RWPE2 (cell line): Measurements from ENCODE around the gene MAP3K14.

Experiments
- ATAC-seq: fragments of 200-7000 bp; cut with Tn5 transposase; 3 replicates; pipeline ENCODE4 v1.9.1; 2021; ENCODE audit warnings: low read depth
- DNase-seq: peaks from one replicate; pipeline ENCODE4 v3.0.0-alpha.2; 2020; ENCODE audit warnings: low spot score
- H3K27ac ChIP-seq: fragments of 450-650 bp; 2 replicates; pipeline ENCODE4 v1.5.1; 2017; ENCODE audit warnings: mild to moderate bottlenecking; ENCODE audit not compliant: poor library complexity, severe bottlenecking
- H3K27me3 ChIP-seq: fragments of 250-450 bp; sonication (Bioruptor Pico); 2 replicates; pipeline ENCODE4 v1.5.1; 2021; ENCODE audit warnings: mild to moderate bottlenecking, moderate library complexity; ENCODE audit not compliant: insufficient read depth, poor library complexity, severe bottlenecking
- H3K36me3 ChIP-seq: fragments of 250-450 bp; sonication (Bioruptor Pico); 2 replicates; pipeline ENCODE4 v1.5.1; 2020; ENCODE audit warnings: low read depth, mild to moderate bottlenecking, moderate library complexity
- H3K4me1 ChIP-seq: fragments of 250-450 bp; sonication (Bioruptor Pico); 2 replicates; pipeline ENCODE4 v1.5.1; 2021; ENCODE audit warnings: mild to moderate bottlenecking, moderate library complexity; ENCODE audit not compliant: insufficient read depth, poor library complexity, severe bottlenecking
- H3K4me3 ChIP-seq: fragments of 250-450 bp; sonication (Bioruptor Pico); 2 replicates; pipeline ENCODE4 v1.5.1; 2021; ENCODE audit warnings: mild to moderate bottlenecking, moderate library complexity; ENCODE audit not compliant: severe bottlenecking
- H3K9me3 ChIP-seq: fragments of 250-450 bp; sonication (Bioruptor Pico); 2 replicates; pipeline ENCODE4 v1.5.1; 2021; ENCODE audit warnings: mild to moderate bottlenecking, moderate library complexity; ENCODE audit not compliant: severe bottlenecking
- TF ChIP-seq, protein P1 (sequence below): fragments of 450-650 bp; IDR thresholded peaks from one replicate; pipeline ENCODE4 v1.5.1; 2017; ENCODE audit warnings: mild to moderate bottlenecking, moderate library complexity; ENCODE audit not compliant: poor library complexity, severe bottlenecking

MAP3K14 gene

GRCh38 chr17:45224671-45225050, 92.2 kb downstream of the MAP3K14 start:
- peaks cover 54% of the 10 kb centered on the region for H3K4me1 ChIP-seq
- DNase-seq = no peak
- H3K9me3 ChIP-seq = no peaks in the 10 kb centered on the region
- no peak for ATAC-seq
- H3K36me3 ChIP-seq = no peaks in the 10 kb centered on the region
- TF ChIP-seq, protein P1, sequence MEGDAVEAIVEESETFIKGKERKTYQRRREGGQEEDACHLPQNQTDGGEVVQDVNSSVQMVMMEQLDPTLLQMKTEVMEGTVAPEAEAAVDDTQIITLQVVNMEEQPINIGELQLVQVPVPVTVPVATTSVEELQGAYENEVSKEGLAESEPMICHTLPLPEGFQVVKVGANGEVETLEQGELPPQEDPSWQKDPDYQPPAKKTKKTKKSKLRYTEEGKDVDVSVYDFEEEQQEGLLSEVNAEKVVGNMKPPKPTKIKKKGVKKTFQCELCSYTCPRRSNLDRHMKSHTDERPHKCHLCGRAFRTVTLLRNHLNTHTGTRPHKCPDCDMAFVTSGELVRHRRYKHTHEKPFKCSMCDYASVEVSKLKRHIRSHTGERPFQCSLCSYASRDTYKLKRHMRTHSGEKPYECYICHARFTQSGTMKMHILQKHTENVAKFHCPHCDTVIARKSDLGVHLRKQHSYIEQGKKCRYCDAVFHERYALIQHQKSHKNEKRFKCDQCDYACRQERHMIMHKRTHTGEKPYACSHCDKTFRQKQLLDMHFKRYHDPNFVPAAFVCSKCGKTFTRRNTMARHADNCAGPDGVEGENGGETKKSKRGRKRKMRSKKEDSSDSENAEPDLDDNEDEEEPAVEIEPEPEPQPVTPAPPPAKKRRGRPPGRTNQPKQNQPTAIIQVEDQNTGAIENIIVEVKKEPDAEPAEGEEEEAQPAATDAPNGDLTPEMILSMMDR = no peak
- peak overlapping the region; percentile 63 for H3K27ac ChIP-seq
- no peak overlapping the region for H3K4me3 ChIP-seq
- no peaks in the 10 kb centered on the region for H3K27me3 ChIP-seq

DNA sequence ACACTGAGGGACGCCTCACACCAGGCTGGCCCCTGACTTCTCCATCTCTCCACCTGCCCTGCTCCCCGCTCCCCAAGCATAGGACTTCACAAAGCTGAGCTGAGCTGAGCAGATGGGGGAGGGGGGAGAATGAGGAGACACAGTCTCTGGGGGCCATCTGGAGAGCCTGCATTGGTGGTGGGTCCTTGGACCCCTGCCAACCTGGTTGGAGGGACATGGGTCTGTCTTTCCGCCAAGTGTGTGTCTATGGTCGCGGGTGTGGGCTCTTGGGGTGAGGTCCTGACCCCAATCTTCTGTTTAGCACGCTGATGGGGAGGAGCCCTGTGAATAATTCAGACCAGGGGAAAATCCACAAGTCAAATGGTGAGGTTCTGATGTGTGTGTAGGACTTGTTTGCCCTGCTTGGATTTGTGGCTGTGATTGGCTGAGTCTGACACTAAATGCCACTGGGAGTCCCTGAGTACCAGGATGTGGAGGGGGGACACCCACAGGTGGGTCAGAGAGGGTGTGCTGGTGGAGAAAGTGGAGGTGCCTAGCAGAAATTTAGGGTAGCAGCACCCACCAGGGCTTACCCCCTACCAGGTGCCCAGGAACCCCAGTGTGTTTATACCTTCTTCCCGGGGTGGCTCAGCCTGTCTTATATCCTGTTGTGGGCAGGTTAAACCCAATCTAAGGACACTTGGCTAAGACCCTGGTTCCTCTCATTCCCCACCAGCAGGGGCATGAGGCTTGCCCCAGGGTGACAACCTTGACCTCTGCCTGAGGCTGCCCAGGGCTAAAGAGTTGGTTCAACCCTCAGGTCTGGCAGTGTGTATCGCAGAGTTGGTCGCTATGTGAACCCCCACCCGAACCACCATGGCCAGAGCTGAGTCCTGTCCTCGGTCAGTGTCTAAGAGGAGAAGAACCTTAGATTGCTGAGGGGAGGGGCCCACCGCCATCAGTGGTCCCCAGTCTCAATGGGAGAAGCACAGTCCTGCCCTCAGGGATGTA, 93.0 kb downstream of the MAP3K14 start:
- no peak overlapping the region for H3K4me3 ChIP-seq
- H3K27ac ChIP-seq = peak overlapping the region; percentile 63
- no peaks in the 10 kb centered on the region for H3K36me3 ChIP-seq
- DNase-seq (no peak), ATAC-seq (no peak)
- no peaks in the 10 kb centered on the region for H3K9me3 ChIP-seq
- H3K27me3 ChIP-seq = no peaks in the 10 kb centered on the region
- TF ChIP-seq, protein P1 = no peak
- H3K4me1 ChIP-seq = peaks cover 45% of the 10 kb centered on the region

- Histone ChIP-seq H3K4me1 (peaks cover 38% of the 10 kb centered on the region), H3K4me3 (no peak overlapping the region), H3K36me3 (no peaks in the 10 kb centered on the region), H3K9me3 (no peaks in the 10 kb centered on the region), H3K27ac (no peak overlapping the region), H3K27me3 (no peaks in the 10 kb centered on the region)
- DNase-seq = no peak
- ATAC-seq = no peak
- TF ChIP-seq, protein P1 = no peak
Observed at GRCh38 chr17:45222996-45223538, 93.8 kb downstream of the MAP3K14 start.

GRCh38 chr17:45222289-45222995, 94.4 kb downstream of the MAP3K14 start:
- Histone ChIP-seq H3K36me3 (no peaks in the 10 kb centered on the region), H3K27ac (no peak overlapping the region), H3K27me3 (no peaks in the 10 kb centered on the region), H3K4me1 (peaks cover 31% of the 10 kb centered on the region), H3K4me3 (peak overlapping the region; percentile 74), H3K9me3 (no peaks in the 10 kb centered on the region)
- no peak for ATAC-seq
- TF ChIP-seq, protein P1 = no peak
- peak; percentile 69 for DNase-seq
